ENCODE measurements around the gene RSPO1.

RSPO1 gene

DNA sequence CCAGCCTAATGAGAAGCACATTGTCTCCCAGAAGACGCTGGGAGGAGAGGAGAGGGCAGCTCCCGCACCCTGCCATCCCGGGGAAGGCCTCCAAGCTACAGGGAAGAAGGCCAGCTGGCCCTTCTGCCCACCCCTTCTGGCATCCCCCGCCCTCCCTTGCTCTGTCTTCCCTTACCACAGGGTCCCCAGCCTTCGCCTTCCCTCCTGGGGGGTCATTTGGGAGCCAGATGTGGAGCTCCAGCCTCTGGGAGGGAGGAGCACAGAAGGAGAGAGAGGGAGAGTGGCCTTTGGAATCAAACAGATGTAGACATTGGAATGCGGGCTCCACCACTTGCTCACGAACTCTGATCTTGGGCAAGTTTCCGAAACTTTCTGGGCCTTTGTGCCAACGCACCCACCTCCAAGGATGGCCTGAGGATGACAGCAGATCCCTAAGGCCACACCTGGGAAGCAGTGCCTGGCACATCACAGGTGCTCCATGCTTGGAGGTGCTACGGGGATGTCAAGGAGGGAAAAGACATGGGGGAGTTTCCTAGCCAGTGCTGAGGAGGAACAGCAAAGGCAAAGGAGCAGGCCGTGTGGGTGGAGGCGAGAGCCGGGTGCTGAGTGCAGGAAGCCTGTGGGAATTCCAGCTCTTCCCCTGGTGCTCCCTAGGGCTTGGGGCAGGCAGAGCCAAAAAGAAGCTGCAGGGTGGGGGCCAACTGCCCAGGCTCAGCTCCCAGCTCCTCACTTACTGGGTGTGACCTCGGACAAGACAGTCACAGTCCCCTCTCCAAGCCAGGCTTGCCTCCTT, 23.1 kb upstream of the RSPO1 start:
- H3K27ac ChIP-seq (ENCODE audit: low read depth, low read length), result no peak overlapping the region
- peaks cover 9 to 35% (median 33%) of the 10 kb centered on the region in 5 donors for H3K27me3 ChIP-seq (ENCODE audit: control insufficient read depth in 5 of 5, insufficient read depth in 4 of 5, low read length in 5 of 5)
- H3K36me3 ChIP-seq (ENCODE audit: control insufficient read depth in 5 of 5, insufficient read depth in 5 of 5, low read length in 5 of 5), result no peaks in the 10 kb centered on the region
- no peak overlapping the region for H3K4me3 ChIP-seq (ENCODE audit: low read depth in 1 of 5, low read length in 5 of 5)
- H3K9ac ChIP-seq (ENCODE audit: low read length in 5 of 5), result no peak overlapping the region
- no peaks in the 10 kb centered on the region for H3K9me3 ChIP-seq (ENCODE audit: control insufficient read depth in 5 of 5, low read length in 5 of 5)
- H3K4me1 ChIP-seq (ENCODE audit: control insufficient read depth in 5 of 5, insufficient read depth in 5 of 5, low read length in 5 of 5), result no peaks in the 10 kb centered on the region

GRCh38 chr1:37656881-37657280, 22.2 kb upstream of the RSPO1 start:
- no peak overlapping the region for H3K4me3 ChIP-seq (ENCODE audit: low read depth in 1 of 5, low read length in 5 of 5)
- H3K27me3 ChIP-seq (ENCODE audit: control insufficient read depth in 5 of 5, insufficient read depth in 4 of 5, low read length in 5 of 5), result peaks cover 11 to 37% (median 33%) of the 10 kb centered on the region in 5 donors
- no peaks in the 10 kb centered on the region for H3K36me3 ChIP-seq (ENCODE audit: control insufficient read depth in 5 of 5, insufficient read depth in 5 of 5, low read length in 5 of 5)
- H3K9me3 ChIP-seq (ENCODE audit: control insufficient read depth in 5 of 5, low read length in 5 of 5), result no peaks in the 10 kb centered on the region
- H3K4me1 ChIP-seq (ENCODE audit: control insufficient read depth in 5 of 5, insufficient read depth in 5 of 5, low read length in 5 of 5), result no peaks in the 10 kb centered on the region
- no peak overlapping the region for H3K27ac ChIP-seq (ENCODE audit: low read depth, low read length)
- H3K9ac ChIP-seq (ENCODE audit: low read length in 5 of 5), result no peak overlapping the region

- H3K4me3 ChIP-seq (ENCODE audit: low read depth in 1 of 5, low read length in 5 of 5), result no peak overlapping the region
- peaks cover 18 to 39% (median 27%) of the 10 kb centered on the region in 5 donors for H3K27me3 ChIP-seq (ENCODE audit: control insufficient read depth in 5 of 5, insufficient read depth in 4 of 5, low read length in 5 of 5)
- no peak overlapping the region for H3K9ac ChIP-seq (ENCODE audit: low read length in 5 of 5)
- no peaks in the 10 kb centered on the region for H3K4me1 ChIP-seq (ENCODE audit: control insufficient read depth in 5 of 5, insufficient read depth in 5 of 5, low read length in 5 of 5)
- H3K36me3 ChIP-seq (ENCODE audit: control insufficient read depth in 5 of 5, insufficient read depth in 5 of 5, low read length in 5 of 5), result no peaks in the 10 kb centered on the region
- no peak overlapping the region for H3K27ac ChIP-seq (ENCODE audit: low read depth, low read length)
- no peaks in the 10 kb centered on the region for H3K9me3 ChIP-seq (ENCODE audit: control insufficient read depth in 5 of 5, low read length in 5 of 5)
Observed at GRCh38 chr1:37656026-37656425, 21.3 kb upstream of the RSPO1 start.

DNA sequence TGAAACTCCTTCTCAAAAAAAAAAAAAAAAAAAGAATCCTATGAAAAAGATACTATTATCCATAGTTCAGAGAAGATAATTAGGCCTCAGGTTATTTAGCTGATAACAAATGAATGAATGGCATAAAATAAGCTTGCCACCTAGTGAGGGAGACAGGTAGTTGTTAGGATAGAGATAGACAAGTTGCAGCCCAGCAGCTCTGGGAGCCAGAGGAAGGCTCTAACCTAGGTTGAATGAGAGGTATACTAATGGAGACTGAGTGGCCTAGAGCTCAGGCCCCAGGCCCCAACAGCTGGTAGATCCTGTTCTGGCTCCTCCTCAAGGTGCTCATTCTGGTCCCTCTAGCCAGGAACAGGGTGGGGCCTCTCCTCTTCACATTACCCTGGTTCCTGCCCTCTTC, 20.6 kb upstream of the RSPO1 start:
- H3K9me3 ChIP-seq (ENCODE audit: control insufficient read depth in 5 of 5, low read length in 5 of 5), result no peaks in the 10 kb centered on the region
- no peaks in the 10 kb centered on the region for H3K4me1 ChIP-seq (ENCODE audit: control insufficient read depth in 5 of 5, insufficient read depth in 5 of 5, low read length in 5 of 5)
- H3K36me3 ChIP-seq (ENCODE audit: control insufficient read depth in 5 of 5, insufficient read depth in 5 of 5, low read length in 5 of 5), result no peaks in the 10 kb centered on the region
- H3K27ac ChIP-seq (ENCODE audit: low read depth, low read length), result no peak overlapping the region
- H3K27me3 ChIP-seq (ENCODE audit: control insufficient read depth in 5 of 5, insufficient read depth in 4 of 5, low read length in 5 of 5), result peaks cover 18 to 32% (median 28%) of the 10 kb centered on the region in 5 donors
- no peak overlapping the region for H3K9ac ChIP-seq (ENCODE audit: low read length in 5 of 5)
- no peak overlapping the region for H3K4me3 ChIP-seq (ENCODE audit: low read depth in 1 of 5, low read length in 5 of 5)

DNA sequence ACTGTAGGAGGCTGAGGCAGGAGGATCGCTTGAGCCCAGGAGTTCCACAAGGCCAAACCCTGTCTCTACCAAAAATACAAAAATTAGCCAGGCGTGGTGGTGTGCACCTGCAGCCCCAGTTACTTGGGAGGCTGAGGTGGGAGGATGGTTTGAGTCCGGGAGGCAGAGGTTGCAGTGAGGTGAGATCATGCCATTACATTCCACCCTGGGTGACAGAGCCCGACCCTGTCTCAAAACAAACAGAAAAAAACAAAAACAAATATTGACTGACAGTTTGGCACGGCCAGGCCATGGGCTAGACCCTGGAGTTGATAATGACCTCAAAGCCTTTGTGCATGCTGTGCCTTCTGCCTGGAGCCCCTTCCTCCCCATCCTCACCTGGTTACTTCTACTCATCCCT, 19.2 kb upstream of the RSPO1 start:
- no peak overlapping the region for H3K4me3 ChIP-seq (ENCODE audit: low read depth in 1 of 5, low read length in 5 of 5)
- no peak overlapping the region for H3K9ac ChIP-seq (ENCODE audit: low read length in 5 of 5)
- peaks cover 14 to 31% (median 23%) of the 10 kb centered on the region in 5 donors for H3K27me3 ChIP-seq (ENCODE audit: control insufficient read depth in 5 of 5, insufficient read depth in 4 of 5, low read length in 5 of 5)
- no peaks in the 10 kb centered on the region for H3K9me3 ChIP-seq (ENCODE audit: control insufficient read depth in 5 of 5, low read length in 5 of 5)
- H3K4me1 ChIP-seq (ENCODE audit: control insufficient read depth in 5 of 5, insufficient read depth in 5 of 5, low read length in 5 of 5), result no peaks in the 10 kb centered on the region
- no peak overlapping the region for H3K27ac ChIP-seq (ENCODE audit: low read depth, low read length)
- H3K36me3 ChIP-seq (ENCODE audit: control insufficient read depth in 5 of 5, insufficient read depth in 5 of 5, low read length in 5 of 5), result no peaks in the 10 kb centered on the region

DNA sequence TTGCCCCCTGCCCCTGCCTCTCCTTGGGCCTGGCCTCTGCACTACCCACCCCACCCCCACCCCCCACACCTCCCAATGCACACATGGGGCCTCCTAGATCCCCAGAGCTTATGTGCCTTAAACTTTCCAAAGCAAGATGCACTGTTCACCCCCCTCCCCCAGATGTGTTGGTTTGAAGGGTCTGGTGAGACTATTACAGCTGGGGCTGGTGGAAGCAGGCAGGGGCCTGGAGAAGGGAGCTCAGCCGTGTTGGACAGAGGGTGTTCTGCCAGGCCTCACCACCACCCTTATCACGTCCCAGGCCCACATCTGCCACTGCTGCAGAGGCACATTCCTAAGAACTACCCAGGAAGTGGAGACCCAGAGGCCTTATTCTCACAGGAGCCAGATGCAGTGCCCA, 18.3 kb upstream of the RSPO1 start:
- Histone ChIP-seq H3K4me3 (ENCODE audit: low read depth in 1 of 5, low read length in 5 of 5) (no peak overlapping the region), H3K36me3 (ENCODE audit: control insufficient read depth in 5 of 5, insufficient read depth in 5 of 5, low read length in 5 of 5) (no peaks in the 10 kb centered on the region), H3K4me1 (ENCODE audit: control insufficient read depth in 5 of 5, insufficient read depth in 5 of 5, low read length in 5 of 5) (no peaks in the 10 kb centered on the region), H3K27me3 (ENCODE audit: control insufficient read depth in 5 of 5, insufficient read depth in 4 of 5, low read length in 5 of 5) (peaks cover 14 to 29% (median 20%) of the 10 kb centered on the region in 5 donors), H3K9ac (ENCODE audit: low read length in 5 of 5) (no peak overlapping the region), H3K9me3 (ENCODE audit: control insufficient read depth in 5 of 5, low read length in 5 of 5) (no peaks in the 10 kb centered on the region), H3K27ac (ENCODE audit: low read depth, low read length) (no peak overlapping the region)

DNA sequence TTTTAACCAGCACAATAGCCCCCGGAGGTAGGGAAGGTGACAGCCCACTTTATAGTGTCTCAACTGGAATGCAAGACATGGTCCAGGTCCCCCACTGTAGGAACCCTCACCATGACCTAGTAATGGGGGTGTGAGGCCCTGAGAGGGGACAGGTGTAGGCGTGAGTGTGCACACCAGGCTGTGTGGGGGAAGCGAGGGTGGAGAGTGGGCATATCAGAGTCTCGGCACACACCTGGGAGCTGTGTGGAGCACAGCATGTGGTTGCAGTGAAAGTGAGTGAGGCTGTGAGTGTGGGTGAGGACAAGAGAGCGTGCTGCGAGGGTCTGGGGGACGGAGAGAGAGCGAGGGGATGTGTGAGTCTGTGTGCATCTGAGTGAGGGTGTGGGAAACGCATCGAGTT, 17.1 kb upstream of the RSPO1 start:
- no peaks in the 10 kb centered on the region for H3K36me3 ChIP-seq (ENCODE audit: control insufficient read depth in 5 of 5, insufficient read depth in 5 of 5, low read length in 5 of 5)
- H3K4me1 ChIP-seq (ENCODE audit: control insufficient read depth in 5 of 5, insufficient read depth in 5 of 5, low read length in 5 of 5), result no peaks in the 10 kb centered on the region
- H3K27ac ChIP-seq (ENCODE audit: low read depth, low read length), result no peak overlapping the region

DNA sequence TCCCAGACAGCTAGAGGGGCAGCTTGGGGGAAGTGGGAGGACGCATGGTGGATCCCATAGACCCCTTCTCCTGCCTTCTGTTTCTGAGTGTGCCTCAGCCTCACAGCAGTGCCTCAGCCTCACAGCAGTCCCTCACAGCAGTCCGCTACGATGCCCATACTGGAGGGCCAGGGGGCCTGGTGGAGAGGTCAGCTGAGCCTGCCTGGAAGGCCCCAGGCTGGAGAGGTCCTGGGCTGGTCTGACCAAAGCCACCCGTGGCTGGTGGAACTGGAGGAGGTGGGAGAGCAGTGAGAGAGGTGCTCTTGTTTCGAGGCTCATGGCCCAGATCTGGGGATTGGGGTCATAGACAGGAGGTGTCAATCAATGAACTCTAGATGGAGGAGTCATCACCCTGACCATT, 16.0 kb upstream of the RSPO1 start:
- no peak overlapping the region for H3K27ac ChIP-seq (ENCODE audit: low read depth, low read length)
- no peak overlapping the region for H3K9ac ChIP-seq (ENCODE audit: low read length in 5 of 5)
- H3K9me3 ChIP-seq (ENCODE audit: control insufficient read depth in 5 of 5, low read length in 5 of 5), result no peaks in the 10 kb centered on the region
- H3K36me3 ChIP-seq (ENCODE audit: control insufficient read depth in 5 of 5, insufficient read depth in 5 of 5, low read length in 5 of 5), result no peaks in the 10 kb centered on the region
- H3K27me3 ChIP-seq (ENCODE audit: control insufficient read depth in 5 of 5, insufficient read depth in 4 of 5, low read length in 5 of 5), result peaks cover 0 to 20% (median 11%) of the 10 kb centered on the region in 5 donors
- no peaks in the 10 kb centered on the region for H3K4me1 ChIP-seq (ENCODE audit: control insufficient read depth in 5 of 5, insufficient read depth in 5 of 5, low read length in 5 of 5)
- no peak overlapping the region for H3K4me3 ChIP-seq (ENCODE audit: low read depth in 1 of 5, low read length in 5 of 5)

More for the DNA sequence above, 17.1 kb upstream of the RSPO1 start:
- Histone ChIP-seq H3K27me3 (ENCODE audit: control insufficient read depth in 5 of 5, insufficient read depth in 4 of 5, low read length in 5 of 5) (peaks cover 3 to 19% (median 13%) of the 10 kb centered on the region in 5 donors), H3K4me3 (ENCODE audit: low read depth in 1 of 5, low read length in 5 of 5) (no peak overlapping the region), H3K9me3 (ENCODE audit: control insufficient read depth in 5 of 5, low read length in 5 of 5) (no peaks in the 10 kb centered on the region), H3K9ac (ENCODE audit: low read length in 5 of 5) (no peak overlapping the region)

GRCh38 chr1:37650173-37650572, 15.5 kb upstream of the RSPO1 start:
- no peaks in the 10 kb centered on the region for H3K4me1 ChIP-seq (ENCODE audit: control insufficient read depth in 5 of 5, insufficient read depth in 5 of 5, low read length in 5 of 5)
- no peak overlapping the region for H3K9ac ChIP-seq (ENCODE audit: low read length in 5 of 5)
- no peak overlapping the region for H3K4me3 ChIP-seq (ENCODE audit: low read depth in 1 of 5, low read length in 5 of 5)
- no peaks in the 10 kb centered on the region for H3K36me3 ChIP-seq (ENCODE audit: control insufficient read depth in 5 of 5, insufficient read depth in 5 of 5, low read length in 5 of 5)
- H3K9me3 ChIP-seq (ENCODE audit: control insufficient read depth in 5 of 5, low read length in 5 of 5), result no peaks in the 10 kb centered on the region
- H3K27ac ChIP-seq (ENCODE audit: low read depth, low read length), result no peak overlapping the region
- peaks cover 0 to 18% (median 11%) of the 10 kb centered on the region in 5 donors for H3K27me3 ChIP-seq (ENCODE audit: control insufficient read depth in 5 of 5, insufficient read depth in 4 of 5, low read length in 5 of 5)

DNA sequence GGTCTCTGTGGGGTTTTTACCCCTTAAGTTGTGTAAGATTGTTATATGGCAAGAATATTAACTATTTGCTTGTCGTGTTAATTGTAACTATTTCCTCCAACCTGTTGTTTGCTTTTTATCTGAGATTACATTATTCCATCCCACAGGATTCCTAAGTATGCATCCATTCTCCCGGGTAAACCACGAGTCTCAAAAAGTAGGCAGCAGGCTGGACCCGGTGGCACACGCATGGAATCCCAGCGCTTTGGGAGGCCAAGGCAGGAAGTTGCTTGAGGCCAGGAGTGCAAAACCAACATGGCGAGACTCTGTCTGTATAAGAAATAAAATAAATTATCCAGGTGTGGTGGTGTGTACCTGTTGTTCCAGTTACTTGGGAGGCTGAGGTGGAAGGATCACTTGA, 12.6 kb upstream of the RSPO1 start:
- Histone ChIP-seq H3K36me3 (ENCODE audit: control insufficient read depth in 5 of 5, insufficient read depth in 5 of 5, low read length in 5 of 5) (no peaks in the 10 kb centered on the region), H3K9ac (ENCODE audit: low read length in 5 of 5) (no peak overlapping the region), H3K4me3 (ENCODE audit: low read depth in 1 of 5, low read length in 5 of 5) (no peak overlapping the region), H3K27ac (ENCODE audit: low read depth, low read length) (no peak overlapping the region), H3K9me3 (ENCODE audit: control insufficient read depth in 5 of 5, low read length in 5 of 5) (peaks cover 0 to 7% (median 3%) of the 10 kb centered on the region in 5 donors), H3K27me3 (ENCODE audit: control insufficient read depth in 5 of 5, insufficient read depth in 4 of 5, low read length in 5 of 5) (peaks cover 0 to 21% (median 11%) of the 10 kb centered on the region in 5 donors), H3K4me1 (ENCODE audit: control insufficient read depth in 5 of 5, insufficient read depth in 5 of 5, low read length in 5 of 5) (no peaks in the 10 kb centered on the region)
